Erythroblast (primary cell): ENCODE results near the gene KMT2A.
"Not testable (repeated sequence)": the region's sequence is repeated elsewhere in the genome, so short reads cannot be mapped to it uniquely, and the experiment has no call there.

Experiments used
- DNase-seq, 2 experiments: peaks; one replicate each; lab custom pipeline; 2025; lab: John Stamatoyannopoulos, UW
- GATA1 ChIP-seq: IDR thresholded peaks from 2 replicates; pipeline ENCODE4 v1.6.1; 2011; ENCODE audit warnings: low read depth, mild to moderate bottlenecking, control low read depth, low read length, moderate library complexity
- POLR2A ChIP-seq: IDR thresholded peaks from 2 replicates; pipeline ENCODE4 v1.6.1; 2011; ENCODE audit warnings: mild to moderate bottlenecking, low read length

Gene KMT2A

GRCh38 chr11:118545533-118545932, 109.2 kb downstream of the KMT2A start:
- no peak for TF ChIP-seq GATA1
- no peak for TF ChIP-seq POLR2A

GRCh38 chr11:118547132-118547531, 110.8 kb downstream of the KMT2A start:
- peak; percentile 58 to 66 for DNase-seq
- TF ChIP-seq POLR2A = no peak
- no peak for TF ChIP-seq GATA1

More at GRCh38 chr11:118545533-118545932, 109.2 kb downstream of the KMT2A start:
- no peak for DNase-seq

- TF ChIP-seq GATA1 (no peak), POLR2A (no peak)
- DNase-seq = no peak
Measured at GRCh38 chr11:118552341-118552740, 116.0 kb downstream of the KMT2A start.

GRCh38 chr11:118560806-118561205, 124.5 kb downstream of the KMT2A start:
- no peak for TF ChIP-seq GATA1
- no peak for TF ChIP-seq POLR2A
- DNase-seq = no peak

GRCh38 chr11:118565051-118565450, 128.8 kb downstream of the KMT2A start:
- no peak for DNase-seq
- TF ChIP-seq GATA1 (no peak), POLR2A (no peak)

GRCh38 chr11:118569670-118570069, 133.4 kb downstream of the KMT2A start:
- TF ChIP-seq POLR2A = no peak
- no peak for TF ChIP-seq GATA1
- no peak for DNase-seq

GRCh38 chr11:118570787-118571186, 134.5 kb downstream of the KMT2A start:
- TF ChIP-seq GATA1 (no peak), POLR2A (no peak)
- DNase-seq = no peak

- DNase-seq = not testable (repeated sequence)
Measured at GRCh38 chr11:118571701-118572060, 135.4 kb downstream of the KMT2A start.

GRCh38 chr11:118572061-118572980, 136.0 kb downstream of the KMT2A start, which contains the start of gene ARCN1:
Gene ARCN1 (plus strand): TSS chr11:118572409. CDS start chr11:118572548, 139 bp downstream.
- peak; percentile 88 to 89 for DNase-seq
- TF ChIP-seq GATA1 (no peak), POLR2A (peak; percentile 63)

GRCh38 chr11:118572981-118573550, 136.8 kb downstream of the KMT2A start:
- DNase-seq = peak; percentile 71 to 77
- no peak for TF ChIP-seq GATA1
- TF ChIP-seq POLR2A = no peak

- DNase-seq = no peak
- TF ChIP-seq POLR2A = no peak
- TF ChIP-seq GATA1 = no peak
Measured at GRCh38 chr11:118574636-118575035, 138.3 kb downstream of the KMT2A start.
